Effector memory CD4-positive, alpha-beta T cell (primary cell): ENCODE data around the gene NFIC.

ENCODE experiments used
- DNase-seq, 3 donors: peaks; one replicate each; pipeline ENCODE4 v3.0.0-alpha.2; 2020
- H3K27ac ChIP-seq: 2 replicates; pipeline ENCODE4 v1.7.0; 2013; ENCODE audit warnings: mild to moderate bottlenecking, low read length, moderate library complexity; ENCODE audit not compliant: insufficient read depth, poor library complexity, severe bottlenecking
- H3K27me3 ChIP-seq: replicated peaks from 2 replicates; pipeline ENCODE4 v1.7.0; 2013; ENCODE audit warnings: mild to moderate bottlenecking, low read length; ENCODE audit not compliant: insufficient read depth, control insufficient read depth, poor library complexity, severe bottlenecking
- H3K36me3 ChIP-seq: 2 replicates; pipeline ENCODE4 v1.7.0; 2013; ENCODE audit warnings: mild to moderate bottlenecking, low read length, moderate library complexity; ENCODE audit not compliant: control insufficient read depth, insufficient read depth
- H3K4me1 ChIP-seq: 2 replicates; pipeline ENCODE4 v1.7.0; 2013; ENCODE audit warnings: low read length, mild to moderate bottlenecking; ENCODE audit not compliant: control insufficient read depth, insufficient read depth, poor library complexity, severe bottlenecking
- H3K4me3 ChIP-seq: 2 replicates; pipeline ENCODE4 v1.7.0; 2013; ENCODE audit warnings: low read length, low read depth, mild to moderate bottlenecking; ENCODE audit not compliant: insufficient read depth, poor library complexity, severe bottlenecking
- H3K9me3 ChIP-seq: 2 replicates; pipeline ENCODE4 v1.7.0; 2013; ENCODE audit warnings: mild to moderate bottlenecking, low read length, moderate library complexity; ENCODE audit not compliant: control insufficient read depth

Gene NFIC

GRCh38 chr19:3365093-3365835 lies 1.1 kb upstream of the NFIC start:
- no peaks in the 10 kb centered on the region for H3K9me3 ChIP-seq
- H3K4me1 ChIP-seq: peaks cover 28% of the 10 kb centered on the region
- no peaks in the 10 kb centered on the region for H3K27me3 ChIP-seq
- no peak for DNase-seq
- no peaks in the 10 kb centered on the region for H3K36me3 ChIP-seq
- H3K27ac ChIP-seq: no peak overlapping the region
- peak overlapping the region; percentile 58 for H3K4me3 ChIP-seq

GRCh38 chr19:3366753-3367627 lies 607 bp downstream of the NFIC start:
- H3K9me3 ChIP-seq: no peaks in the 10 kb centered on the region
- H3K36me3 ChIP-seq: no peaks in the 10 kb centered on the region
- peak overlapping the region; percentile 65 for H3K4me3 ChIP-seq
- peaks cover 17% of the 10 kb centered on the region for H3K4me1 ChIP-seq
- no peak for DNase-seq
- no peak overlapping the region for H3K27ac ChIP-seq
- no peaks in the 10 kb centered on the region for H3K27me3 ChIP-seq

- Histone ChIP-seq H3K27me3 (no peaks in the 10 kb centered on the region), H3K36me3 (no peaks in the 10 kb centered on the region), H3K27ac (no peak overlapping the region), H3K9me3 (no peaks in the 10 kb centered on the region), H3K4me3 (peak overlapping the region; percentile 65), H3K4me1 (peaks cover 17% of the 10 kb centered on the region)
- DNase-seq: no peak
Observed at GRCh38 chr19:3367628-3368440, 1.5 kb downstream of the NFIC start.

GRCh38 chr19:3368441-3368795 lies 2.0 kb downstream of the NFIC start:
- Histone ChIP-seq H3K9me3 (no peaks in the 10 kb centered on the region), H3K4me1 (peaks cover 17% of the 10 kb centered on the region), H3K27ac (no peak overlapping the region), H3K36me3 (no peaks in the 10 kb centered on the region), H3K4me3 (no peak overlapping the region), H3K27me3 (no peaks in the 10 kb centered on the region)
- DNase-seq: no peak

- DNase-seq: no peak
- Histone ChIP-seq H3K4me1 (peaks cover 17% of the 10 kb centered on the region), H3K4me3 (no peak overlapping the region), H3K27ac (no peak overlapping the region), H3K27me3 (no peaks in the 10 kb centered on the region), H3K36me3 (no peaks in the 10 kb centered on the region), H3K9me3 (no peaks in the 10 kb centered on the region)
Observed at GRCh38 chr19:3368848-3369336, 2.5 kb downstream of the NFIC start.

GRCh38 chr19:3369337-3370213 lies 3.2 kb downstream of the NFIC start:
- no peaks in the 10 kb centered on the region for H3K27me3 ChIP-seq
- H3K36me3 ChIP-seq: no peaks in the 10 kb centered on the region
- no peak overlapping the region for H3K27ac ChIP-seq
- no peak overlapping the region for H3K4me3 ChIP-seq
- DNase-seq: no peak
- peaks cover 17% of the 10 kb centered on the region for H3K4me1 ChIP-seq
- H3K9me3 ChIP-seq: no peaks in the 10 kb centered on the region

- Histone ChIP-seq H3K27ac (no peak overlapping the region), H3K9me3 (no peaks in the 10 kb centered on the region), H3K4me1 (peaks cover 17% of the 10 kb centered on the region), H3K27me3 (no peaks in the 10 kb centered on the region), H3K36me3 (no peaks in the 10 kb centered on the region), H3K4me3 (no peak overlapping the region)
- DNase-seq: no peak
Observed at GRCh38 chr19:3370214-3370720, 3.9 kb downstream of the NFIC start.

GRCh38 chr19:3370728-3371591 lies 4.6 kb downstream of the NFIC start:
- no peak overlapping the region for H3K27ac ChIP-seq
- H3K9me3 ChIP-seq: no peaks in the 10 kb centered on the region
- H3K36me3 ChIP-seq: no peaks in the 10 kb centered on the region
- H3K4me3 ChIP-seq: no peak overlapping the region
- DNase-seq: no peak
- peaks cover 11% of the 10 kb centered on the region for H3K4me1 ChIP-seq
- no peaks in the 10 kb centered on the region for H3K27me3 ChIP-seq
